PFSK-1 (cell line): ENCODE measurements around the gene C9orf85. TPM values are rescaled to one million over a fixed set of nuclear protein-coding genes. Genes with fewer than 3 reads are reported as not detected.
A peak's percentile ranks its signal among the peaks of the same experiment; 100 is the strongest.

ENCODE experiments used
- FOXP2 ChIP-seq: optimal IDR thresholded peaks from 2 replicates; pipeline ENCODE3; 2011; ENCODE audit warnings: borderline replicate concordance, control low read depth, inconsistent platforms; ENCODE audit not compliant: insufficient read depth; ENCODE audit errors: extremely low read length, extremely low read depth
- POLR2AphosphoS5 ChIP-seq: IDR thresholded peaks from 2 replicates; pipeline ENCODE4 v1.6.1; 2012; ENCODE audit warnings: low read depth, mild to moderate bottlenecking, control low read depth, low read length, moderate library complexity
- REST ChIP-seq, 2 experiments: IDR thresholded peaks; 2 replicates each; pipeline versions ENCODE4 v1.6.1 to v1.8.0; 2011 to 2012; ENCODE audit warnings: low read depth in 2 of 2, low read length in 2 of 2, control low read depth in 1 of 2, inconsistent platforms in 1 of 2, mild to moderate bottlenecking in 1 of 2, moderate library complexity in 1 of 2; ENCODE audit not compliant: insufficient read depth in 1 of 2
- SIN3A ChIP-seq: IDR thresholded peaks from 2 replicates; pipeline ENCODE4 v1.6.1; 2012; ENCODE audit warnings: mild to moderate bottlenecking, low read length, moderate library complexity, borderline replicate concordance; ENCODE audit not compliant: insufficient read depth
- TAF1 ChIP-seq: IDR thresholded peaks from 2 replicates; pipeline ENCODE4 v1.6.1; 2012; ENCODE audit warnings: low read length, control low read depth, borderline replicate concordance; ENCODE audit not compliant: insufficient read depth
- polyA plus RNA-seq: library from polyadenylated mRNA; unstranded; fragments of >200 nt; gene quantifications from one replicate; pipeline ENCODE4 v1.2.1, GENCODE V29; 2012; ENCODE audit warnings: low read depth, missing spikeins; ENCODE audit not compliant: insufficient read length

The C9orf85 gene, protein sequence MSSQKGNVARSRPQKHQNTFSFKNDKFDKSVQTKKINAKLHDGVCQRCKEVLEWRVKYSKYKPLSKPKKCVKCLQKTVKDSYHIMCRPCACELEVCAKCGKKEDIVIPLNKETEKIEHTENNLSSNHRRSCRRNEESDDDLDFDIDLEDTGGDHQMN
- polyA plus RNA-seq, result 10.2 TPM

- TF ChIP-seq TAF1 (peak; percentile 98), POLR2AphosphoS5 (peak; percentile 91), SIN3A (no peak), FOXP2 (no peak), REST (IDR thresholded peaks at IDR 0.05; ENCODE audit: insufficient read depth in 1 of 2, low read depth in 2 of 2, low read length in 2 of 2) (peak; percentile 47 to 60; a peak in 2 of 4 replicates)
Measured at GRCh38 chr9:71911061-71911907, at the start of gene C9orf85, which contains the start of gene ABHD17B. Gene C9orf85, plus strand, starts transcription at chr9:71911639. Its CDS starts 96 bp downstream, at chr9:71911735. Gene ABHD17B, minus strand, starts transcription at chr9:71911193. Its CDS starts 36,113 bp downstream, at chr9:71875080.

DNA sequence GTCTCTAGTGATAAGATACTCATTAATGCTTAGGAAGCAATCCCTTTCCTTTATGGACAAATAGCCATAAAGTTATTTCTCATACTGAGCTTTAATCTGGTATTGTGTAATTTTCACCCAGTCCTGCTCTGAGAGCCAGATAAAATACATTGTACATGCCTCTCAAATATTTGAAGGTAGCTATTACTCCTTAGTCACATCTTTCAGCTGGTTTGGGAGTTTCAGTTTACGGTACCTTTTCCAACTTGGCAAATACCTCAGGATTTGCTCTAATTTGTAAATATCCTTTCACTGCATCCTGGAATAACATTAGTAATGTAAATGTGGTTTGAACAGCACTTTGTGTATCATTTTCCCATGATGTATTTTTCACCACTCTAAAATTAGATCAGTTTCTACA is 47.8 kb upstream of the C9orf85 start:
- no peak for TF ChIP-seq TAF1
- no peak for TF ChIP-seq FOXP2
- no peak for TF ChIP-seq SIN3A
- TF ChIP-seq REST (IDR thresholded peaks at IDR 0.05; ENCODE audit: insufficient read depth in 1 of 2, low read depth in 2 of 2, low read length in 2 of 2), result no peak

DNA sequence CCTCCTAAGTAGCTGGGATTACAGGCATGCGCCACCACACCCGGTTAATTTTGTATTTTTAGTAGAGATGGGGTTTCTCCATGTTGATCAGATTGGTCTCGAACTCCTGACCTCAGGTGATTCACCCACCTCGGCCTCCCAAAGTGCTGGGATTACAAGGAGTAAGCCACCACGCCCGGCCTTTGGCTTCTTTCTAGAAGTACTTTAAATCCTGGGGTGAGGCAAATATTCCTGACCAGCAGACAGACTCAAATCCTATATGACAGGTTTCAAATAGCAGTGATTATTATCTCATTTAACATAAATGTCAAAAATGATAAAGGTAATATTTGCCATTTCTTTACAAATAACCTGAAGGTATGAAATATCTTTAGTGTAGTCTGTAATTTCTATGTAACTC is 36.1 kb upstream of the C9orf85 start:
- TF ChIP-seq POLR2AphosphoS5, result no peak
- TF ChIP-seq SIN3A, result no peak
- no peak for TF ChIP-seq TAF1
- no peak for TF ChIP-seq REST (IDR thresholded peaks at IDR 0.05; ENCODE audit: insufficient read depth in 1 of 2, low read depth in 2 of 2, low read length in 2 of 2)
- no peak for TF ChIP-seq FOXP2

- TF ChIP-seq SIN3A (no peak), REST (IDR thresholded peaks at IDR 0.05; ENCODE audit: insufficient read depth in 1 of 2, low read depth in 2 of 2, low read length in 2 of 2) (no peak), POLR2AphosphoS5 (no peak), FOXP2 (no peak), TAF1 (no peak)
Measured at GRCh38 chr9:71876106-71876505, 35.3 kb upstream of the C9orf85 start.
